IMR-90 (cell line): Measurements from ENCODE around the gene ZBTB24. TPM values are rescaled to one million over a fixed set of nuclear protein-coding genes. Genes with fewer than 3 reads are reported as not detected.

Experiments used
- ATAC-seq: fragments of 200-7000 bp; cut with Tn5 transposase; 2 replicates; pipeline ENCODE4 v1.9.1; 2020; ENCODE audit warnings: low read depth, mild to moderate bottlenecking, moderate library complexity
- BruUV-seq: library from RNA; stranded (reverse); fragments of 400-500 nt; replicated peaks from 2 replicates; lab custom pipeline; 2021; lab: Mats Ljungman, UMichigan
- CTCF ChIA-PET: fragments of 300-600 bp; formaldehyde crosslinking; extraction: SDS; loops from one replicate; lab custom pipeline; 2021; ENCODE audit warnings: antibody characterized with exemption; lab: Yijun Ruan, JAX
- POLR2A ChIA-PET: fragments of 300-600 bp; sonication (Branson Sonifier 250); formaldehyde crosslinking; loops from one replicate; lab custom pipeline; 2022; ENCODE audit warnings: antibody characterized with exemption; ENCODE audit not compliant: unreplicated experiment; lab: Charles Lee
- DNase-seq: peaks from one replicate; pipeline ENCODE4 v3.0.0; 2013
- H2AFZ ChIP-seq: replicated peaks from 2 replicates; pipeline ENCODE3; 2013; ENCODE audit warnings: low read length, mild to moderate bottlenecking; ENCODE audit not compliant: poor library complexity
- H2AK5ac ChIP-seq: 2 replicates; pipeline ENCODE4 v1.6.1; 2013; ENCODE audit warnings: low read depth, low read length, inconsistent platforms
- H2AK9ac ChIP-seq: replicated peaks from 2 replicates; pipeline ENCODE3; 2013; ENCODE audit warnings: mild to moderate bottlenecking, low read depth, low read length, moderate library complexity; ENCODE audit not compliant: poor library complexity
- H2BK120ac ChIP-seq: 2 replicates; pipeline ENCODE4 v1.6.1; 2013; ENCODE audit warnings: low read depth, low read length, inconsistent platforms
- H2BK15ac ChIP-seq: 3 replicates; pipeline ENCODE4 v1.6.1; 2013; ENCODE audit warnings: low read depth, low read length, inconsistent platforms
- H2BK20ac ChIP-seq: 2 replicates; pipeline ENCODE4 v1.6.1; 2013; ENCODE audit warnings: low read depth, mild to moderate bottlenecking, inconsistent platforms, low read length, moderate library complexity
- H2BK5ac ChIP-seq: 2 replicates; pipeline ENCODE4 v1.6.1; 2013; ENCODE audit warnings: mild to moderate bottlenecking, low read depth, low read length, inconsistent platforms; ENCODE audit not compliant: poor library complexity, severe bottlenecking
- H3K14ac ChIP-seq: replicated peaks from 2 replicates; pipeline ENCODE4 v1.6.1; 2013; ENCODE audit warnings: low read depth, low read length, inconsistent platforms
- H3K18ac ChIP-seq: 2 replicates; pipeline ENCODE4 v1.6.1; 2013; ENCODE audit warnings: low read depth, low read length, control low read depth
- H3K23ac ChIP-seq: 2 replicates; pipeline ENCODE4 v1.6.1; 2013; ENCODE audit warnings: low read depth, low read length, inconsistent platforms
- H3K27ac ChIP-seq: 2 replicates; pipeline ENCODE4 v1.5.1; 2013; ENCODE audit warnings: mild to moderate bottlenecking, control low read depth, low read length; ENCODE audit not compliant: insufficient read depth
- H3K27me3 ChIP-seq: 2 replicates; pipeline ENCODE4 v1.6.1; 2013; ENCODE audit warnings: low read length; ENCODE audit not compliant: control insufficient read depth, insufficient read depth
- H3K36me3 ChIP-seq: 2 replicates; pipeline ENCODE4 v1.6.1; 2013; ENCODE audit warnings: low read length, mixed read lengths; ENCODE audit not compliant: control insufficient read depth, insufficient read depth
- H3K4ac ChIP-seq: 2 replicates; pipeline ENCODE4 v1.6.1; 2013; ENCODE audit warnings: low read depth, low read length, inconsistent platforms
- H3K4me1 ChIP-seq: 2 replicates; pipeline ENCODE4 v1.6.1; 2013; ENCODE audit warnings: low read length, mixed read lengths; ENCODE audit not compliant: control insufficient read depth, insufficient read depth
- H3K4me2 ChIP-seq: 2 replicates; pipeline ENCODE4 v1.6.1; 2013; ENCODE audit warnings: low read depth, mild to moderate bottlenecking, control low read depth, low read length, moderate library complexity
- H3K4me3 ChIP-seq: 2 replicates; pipeline ENCODE4 v1.5.1; 2013; ENCODE audit warnings: low read depth, mild to moderate bottlenecking, control low read depth, low read length, moderate library complexity; ENCODE audit not compliant: insufficient read depth
- H3K56ac ChIP-seq: 2 replicates; pipeline ENCODE4 v1.6.1; 2013; ENCODE audit warnings: low read length, inconsistent platforms; ENCODE audit not compliant: insufficient read depth; ENCODE audit errors: extremely low read depth
- H3K79me1 ChIP-seq, 2 experiments: 2 replicates each; pipeline ENCODE4 v1.6.1; 2013; ENCODE audit warnings: low read length in 2 of 2, inconsistent platforms in 1 of 2, low read depth in 1 of 2
- H3K9ac ChIP-seq: 2 replicates; pipeline ENCODE4 v1.6.1; 2013; ENCODE audit warnings: low read depth, low read length, control low read depth
- H3K9me1 ChIP-seq: 2 replicates; pipeline ENCODE4 v1.6.1; 2013; ENCODE audit warnings: low read length, inconsistent platforms; ENCODE audit not compliant: insufficient read depth
- H3K9me3 ChIP-seq: 2 replicates; pipeline ENCODE4 v1.6.1; 2013; ENCODE audit warnings: low read length; ENCODE audit not compliant: control insufficient read depth, insufficient read depth
- H4K20me1 ChIP-seq: 2 replicates; pipeline ENCODE4 v1.6.1; 2013; ENCODE audit warnings: low read length, inconsistent platforms; ENCODE audit not compliant: insufficient read depth
- H4K5ac ChIP-seq: 2 replicates; pipeline ENCODE4 v1.6.1; 2013; ENCODE audit warnings: mild to moderate bottlenecking, low read depth, low read length, control low read depth
- H4K8ac ChIP-seq, 2 experiments: 2 replicates each; pipeline ENCODE4 v1.6.1; 2013; ENCODE audit warnings: low read depth in 2 of 2, low read length in 2 of 2, control low read depth in 1 of 2, inconsistent platforms in 1 of 2
- H4K91ac ChIP-seq: 2 replicates; pipeline ENCODE4 v1.6.1; 2013; ENCODE audit warnings: low read depth, low read length, inconsistent platforms; ENCODE audit not compliant: insufficient read depth
- BHLHE40 ChIP-seq: fragments of 150-350 bp; IDR thresholded peaks from 2 replicates; pipeline ENCODE4 v1.6.1; 2016; ENCODE audit warnings: mild to moderate bottlenecking, low read depth, low read length
- CEBPB ChIP-seq: IDR thresholded peaks from 2 replicates; pipeline ENCODE4 v1.6.1; 2012; ENCODE audit warnings: low read depth, low read length, improper control_type of control experiment
- CHD1 ChIP-seq: IDR thresholded peaks from 2 replicates; pipeline ENCODE4 v1.6.1; 2012; ENCODE audit warnings: low read depth, low read length, improper control_type of control experiment
- CTCF ChIP-seq: conservative IDR thresholded peaks from 2 replicates; pipeline ENCODE4 v1.5.1; 2012; ENCODE audit warnings: mild to moderate bottlenecking, low read depth, low read length, improper control_type of control experiment
- ELK1 ChIP-seq: fragments of 150-350 bp; IDR thresholded peaks from 2 replicates; pipeline ENCODE4 v1.6.1; 2016; ENCODE audit warnings: low read depth, mild to moderate bottlenecking, low read length, moderate library complexity, borderline replicate concordance
- FOS ChIP-seq: fragments of 150-350 bp; IDR thresholded peaks from 2 replicates; pipeline ENCODE4 v1.6.1; 2016; ENCODE audit warnings: low read depth, low read length
- MAFK ChIP-seq: IDR thresholded peaks from 2 replicates; pipeline ENCODE4 v1.6.1; 2012; ENCODE audit warnings: low read depth, low read length, improper control_type of control experiment
- MAZ ChIP-seq: IDR thresholded peaks from 2 replicates; pipeline ENCODE4 v1.6.1; 2012; ENCODE audit warnings: low read depth, mild to moderate bottlenecking, low read length, improper control_type of control experiment, moderate library complexity, borderline replicate concordance
- MXI1 ChIP-seq: IDR thresholded peaks from 2 replicates; pipeline ENCODE4 v1.6.1; 2012; ENCODE audit warnings: low read depth, mild to moderate bottlenecking, low read length, moderate library complexity, borderline replicate concordance
- NFE2L2 ChIP-seq: fragments of 150-350 bp; IDR thresholded peaks from 2 replicates; pipeline ENCODE4 v1.6.1; 2016; ENCODE audit warnings: low read depth, mild to moderate bottlenecking, low read length
- POLR2A ChIP-seq: IDR thresholded peaks from 2 replicates; pipeline ENCODE4 v1.6.1; 2012; ENCODE audit warnings: mild to moderate bottlenecking, low read depth, low read length
- RAD21 ChIP-seq: IDR thresholded peaks from 2 replicates; pipeline ENCODE4 v1.6.1; 2012; ENCODE audit warnings: low read length, improper control_type of control experiment
- RCOR1 ChIP-seq: IDR thresholded peaks from 2 replicates; pipeline ENCODE4 v1.6.1; 2012; ENCODE audit warnings: mild to moderate bottlenecking, low read length, improper control_type of control experiment; ENCODE audit not compliant: insufficient replicate concordance
- RFX5 ChIP-seq: IDR thresholded peaks from 2 replicates; pipeline ENCODE4 v1.8.0; 2012; ENCODE audit warnings: low read depth, mild to moderate bottlenecking, low read length, moderate library complexity
- SMC3 ChIP-seq: fragments of 150-350 bp; IDR thresholded peaks from 2 replicates; pipeline ENCODE4 v1.6.1; 2016; ENCODE audit warnings: low read depth, mild to moderate bottlenecking, antibody characterized with exemption, low read length, moderate library complexity
- USF2 ChIP-seq: fragments of 150-350 bp; IDR thresholded peaks from 2 replicates; pipeline ENCODE4 v1.6.1; 2017; ENCODE audit warnings: mild to moderate bottlenecking, antibody characterized with exemption, low read length, low read depth
- WGBS, 2 experiments: methylation state at CpG; one replicate each; pipeline versions ENCODE4 v1.1.5 to v1.1.7; 2013; ENCODE audit warnings: missing lambda C conversion rate in 2 of 2; ENCODE audit not compliant: insufficient read length in 1 of 2; ENCODE audit errors: extremely low coverage in 2 of 2; 5-methylcytosine and 5-hydroxymethylcytosine counted together
- dilution Hi-C: fragments of 300-500 bp; cut with HindIII; formaldehyde crosslinking; loops from one replicate; pipeline ENCODE4 v1.14.3; 2018; ENCODE audit warnings: low sequenced_read_pairs; ENCODE audit not compliant: unreplicated experiment
- in situ Hi-C: fragments of 300-500 bp; cut with MboI; formaldehyde crosslinking; loops from 3 replicates; pipeline ENCODE4 v1.14.3; 2019; ENCODE audit warnings: low sequenced_read_pairs, inconsistent platforms, mixed read lengths
- intact Hi-C: fragments of 100-400 bp; cut with micrococcal nuclease; formaldehyde crosslinking; loops from 2 replicates; pipeline ENCODE4 v1.10.0; 2022
- polyA plus RNA-seq, 3 experiments: library from polyadenylated mRNA; depleted of rRNA; stranded (reverse); fragments of >200 nt; gene quantifications; 2 replicates each; pipeline ENCODE4 v1.2.3, GENCODE V29; 2012; ENCODE audit warnings: low replicate concordance in 1 of 3
- total RNA-seq: library from RNA; depleted of rRNA; stranded (reverse); fragments of >200 nt; gene quantifications from 2 replicates; pipeline ENCODE4 v1.2.3, GENCODE V29; 2012

ZBTB24 gene
- total and polyA plus RNA-seq, 2 of the 4 experiments (the other 2 are of a cell fraction): 2.3 to 7.9 TPM

- TF ChIP-seq CHD1 (no peak), MAFK (no peak), POLR2A (no peak), FOS (no peak), RAD21 (no peak), MAZ (no peak), NFE2L2 (no peak), MXI1 (no peak), CEBPB (no peak), ELK1 (no peak), CTCF (no peak), RCOR1 (no peak), SMC3 (no peak), BHLHE40 (no peak), RFX5 (no peak), USF2 (no peak)
- H3K56ac ChIP-seq: no peak overlapping the region
- H2BK15ac ChIP-seq: no peak overlapping the region
- no peak overlapping the region for H3K9ac ChIP-seq
- no peak overlapping the region for H2AK9ac ChIP-seq
- in situ Hi-C loops: no loop called here
- H3K4ac ChIP-seq: no peak overlapping the region
- H3K14ac ChIP-seq: no peak overlapping the region
- no peaks in the 10 kb centered on the region for H4K20me1 ChIP-seq
- no peaks in the 10 kb centered on the region for H3K4me1 ChIP-seq
- H3K27ac ChIP-seq: no peak overlapping the region
- intact Hi-C loops: no loop called here
- no peak overlapping the region for H3K18ac ChIP-seq
- H2AK5ac ChIP-seq: no peak overlapping the region
- peaks cover 3% of the 10 kb centered on the region for H3K36me3 ChIP-seq
- ATAC-seq: no peak
- no peak overlapping the region for H4K8ac ChIP-seq
- no peaks in the 10 kb centered on the region for H3K9me3 ChIP-seq
- dilution Hi-C loops: no loop called here
- ChIA-PET POLR2A (no interaction called here), CTCF (no interaction called here)
- H3K9me1 ChIP-seq: no peaks in the 10 kb centered on the region
- no peak overlapping the region for H2BK20ac ChIP-seq
- no peak overlapping the region for H2AFZ ChIP-seq
- H2BK120ac ChIP-seq: no peak overlapping the region
- peaks cover 12 to 17% of the 10 kb centered on the region in 2 experiments for H3K79me1 ChIP-seq
- H2BK5ac ChIP-seq: no peak overlapping the region
- no peak overlapping the region for H3K4me3 ChIP-seq
- no peak overlapping the region for H4K5ac ChIP-seq
- no peak overlapping the region for H3K23ac ChIP-seq
- no peak for DNase-seq
- H4K91ac ChIP-seq: no peak overlapping the region
- H3K4me2 ChIP-seq: no peak overlapping the region
- BruUV-seq: no TSS peak
- H3K27me3 ChIP-seq: no peaks in the 10 kb centered on the region; the same call in 1 of the 2 replicates
- no CpG with 5 or more reads among the region's 1 CpG for WGBS, 2 experiments
Observed at GRCh38 chr6:109486068-109486467, 3.0 kb upstream of the ZBTB24 start.
